Loucy (cell line): ENCODE measurements around the gene NOC4L.

Experiments
- EZH2phosphoT487 ChIP-seq: fragments of 200-600 bp; IDR thresholded peaks from 2 replicates; pipeline ENCODE4 v1.6.1; 2018; ENCODE audit warnings: antibody characterized with exemption, mild to moderate bottlenecking, moderate library complexity, borderline replicate concordance
- TF ChIP-seq, protein P1 (sequence below): fragments of 200-600 bp; sonication (generic); conservative IDR thresholded peaks from 2 replicates; pipeline ENCODE4 v1.5.1; 2014; ENCODE audit warnings: mild to moderate bottlenecking, antibody characterized with exemption, low read length

DNA sequence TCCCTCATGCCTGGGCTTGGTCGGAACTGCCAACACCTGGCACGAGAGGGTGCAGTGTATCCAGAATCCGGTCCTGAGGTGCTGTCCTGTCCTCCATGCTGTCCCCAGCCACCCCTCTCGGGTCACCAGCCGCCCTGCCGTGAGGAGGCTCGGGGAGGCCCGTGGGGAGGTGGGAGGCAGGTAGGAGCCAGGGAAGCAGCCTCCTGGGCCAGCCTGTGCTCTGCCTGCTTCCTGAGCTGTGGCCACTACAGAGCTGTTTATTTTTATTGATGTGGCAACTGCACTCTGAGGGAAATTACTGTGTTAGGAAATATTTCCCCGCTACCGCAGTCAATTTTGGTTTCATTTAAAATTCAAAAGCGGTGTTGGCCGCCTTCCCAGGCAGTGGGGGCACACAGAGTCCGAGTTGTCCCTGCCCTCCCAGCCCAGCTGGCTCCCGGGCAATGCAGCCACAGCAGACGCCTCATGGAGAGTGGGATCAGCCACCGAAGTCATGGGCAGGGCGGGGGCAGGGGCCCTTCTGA is 18.3 kb downstream of the NOC4L start:
- TF ChIP-seq, protein P1, sequence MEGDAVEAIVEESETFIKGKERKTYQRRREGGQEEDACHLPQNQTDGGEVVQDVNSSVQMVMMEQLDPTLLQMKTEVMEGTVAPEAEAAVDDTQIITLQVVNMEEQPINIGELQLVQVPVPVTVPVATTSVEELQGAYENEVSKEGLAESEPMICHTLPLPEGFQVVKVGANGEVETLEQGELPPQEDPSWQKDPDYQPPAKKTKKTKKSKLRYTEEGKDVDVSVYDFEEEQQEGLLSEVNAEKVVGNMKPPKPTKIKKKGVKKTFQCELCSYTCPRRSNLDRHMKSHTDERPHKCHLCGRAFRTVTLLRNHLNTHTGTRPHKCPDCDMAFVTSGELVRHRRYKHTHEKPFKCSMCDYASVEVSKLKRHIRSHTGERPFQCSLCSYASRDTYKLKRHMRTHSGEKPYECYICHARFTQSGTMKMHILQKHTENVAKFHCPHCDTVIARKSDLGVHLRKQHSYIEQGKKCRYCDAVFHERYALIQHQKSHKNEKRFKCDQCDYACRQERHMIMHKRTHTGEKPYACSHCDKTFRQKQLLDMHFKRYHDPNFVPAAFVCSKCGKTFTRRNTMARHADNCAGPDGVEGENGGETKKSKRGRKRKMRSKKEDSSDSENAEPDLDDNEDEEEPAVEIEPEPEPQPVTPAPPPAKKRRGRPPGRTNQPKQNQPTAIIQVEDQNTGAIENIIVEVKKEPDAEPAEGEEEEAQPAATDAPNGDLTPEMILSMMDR = peak; percentile 43
- TF ChIP-seq EZH2phosphoT487 = no peak
